H9 (cell line): ENCODE data around the gene TMEM187. TPM values are rescaled to one million over a fixed set of nuclear protein-coding genes. Genes with fewer than 3 reads are reported as not detected.

Experiments
- DNase-seq: peaks from one replicate; pipeline ENCODE4 v3.0.0-alpha.2; 2017
- H2AFZ ChIP-seq: one replicate; pipeline ENCODE4 v1.6.1; 2013; ENCODE audit warnings: mild to moderate bottlenecking, low read length, control low read depth, moderate library complexity
- H2AK5ac ChIP-seq: 2 replicates; pipeline ENCODE4 v1.6.1; 2013; ENCODE audit warnings: low read length, control low read depth, mixed read lengths; ENCODE audit not compliant: insufficient read length
- H2BK120ac ChIP-seq: one replicate; pipeline ENCODE4 v1.6.1; 2013; ENCODE audit warnings: low read depth, mild to moderate bottlenecking, low read length, control low read depth, inconsistent platforms; ENCODE audit not compliant: poor library complexity, severe bottlenecking
- H2BK12ac ChIP-seq: 2 replicates; pipeline ENCODE4 v1.6.1; 2013; ENCODE audit warnings: low read length, control low read depth, mixed read lengths, low read depth; ENCODE audit not compliant: insufficient read length
- H2BK15ac ChIP-seq: 2 replicates; pipeline ENCODE4 v1.6.1; 2013; ENCODE audit warnings: low read depth, low read length, control low read depth
- H2BK20ac ChIP-seq: one replicate; pipeline ENCODE4 v1.6.1; 2013; ENCODE audit warnings: low read depth, mild to moderate bottlenecking, low read length, control low read depth, inconsistent platforms; ENCODE audit not compliant: poor library complexity, severe bottlenecking
- H2BK5ac ChIP-seq: 2 replicates; pipeline ENCODE4 v1.6.1; 2013; ENCODE audit warnings: low read length, control low read depth, mixed read lengths; ENCODE audit not compliant: insufficient read length
- H3K14ac ChIP-seq: 2 replicates; pipeline ENCODE4 v1.6.1; 2013; ENCODE audit warnings: low read length, control low read depth; ENCODE audit not compliant: insufficient read depth
- H3K18ac ChIP-seq: 2 replicates; pipeline ENCODE4 v1.6.1; 2013; ENCODE audit warnings: low read depth, mild to moderate bottlenecking, mixed read lengths, low read length, control low read depth; ENCODE audit not compliant: insufficient read length
- H3K23ac ChIP-seq: 2 replicates; pipeline ENCODE4 v1.6.1; 2013; ENCODE audit warnings: low read length, control low read depth, mixed read lengths, low read depth; ENCODE audit not compliant: insufficient read length
- H3K23me2 ChIP-seq: 2 replicates; pipeline ENCODE4 v1.6.1; 2013; ENCODE audit warnings: low read depth, mild to moderate bottlenecking, mixed read lengths, low read length, control low read depth; ENCODE audit not compliant: insufficient read length, poor library complexity, severe bottlenecking
- H3K27ac ChIP-seq: 2 replicates; pipeline ENCODE4 v1.5.1; 2013; ENCODE audit warnings: low read length, control low read depth, mixed read lengths, low read depth; ENCODE audit not compliant: insufficient read length
- H3K27me3 ChIP-seq: 2 replicates; pipeline ENCODE4 v1.6.1; 2013; ENCODE audit warnings: low read length, control low read depth, inconsistent platforms; ENCODE audit not compliant: insufficient read depth
- H3K4ac ChIP-seq: 2 replicates; pipeline ENCODE4 v1.6.1; 2013; ENCODE audit warnings: low read depth, mild to moderate bottlenecking, control low read depth, inconsistent platforms, low read length, moderate library complexity
- H3K4me1 ChIP-seq: 2 replicates; pipeline ENCODE4 v1.6.1; 2013; ENCODE audit warnings: low read length, control low read depth, inconsistent platforms; ENCODE audit not compliant: insufficient read depth
- H3K4me2 ChIP-seq: 2 replicates; pipeline ENCODE4 v1.6.1; 2013; ENCODE audit warnings: low read length, control low read depth, mixed read lengths; ENCODE audit not compliant: insufficient read length, insufficient read depth
- H3K56ac ChIP-seq: 2 replicates; pipeline ENCODE4 v1.6.1; 2013; ENCODE audit warnings: low read depth, mild to moderate bottlenecking, mixed read lengths, low read length, control low read depth; ENCODE audit not compliant: insufficient read length
- H3K79me1 ChIP-seq: 2 replicates; pipeline ENCODE4 v1.6.1; 2013; ENCODE audit warnings: low read depth, mild to moderate bottlenecking, moderate library complexity, low read length, control low read depth, inconsistent platforms; ENCODE audit not compliant: insufficient read depth, poor library complexity, severe bottlenecking
- H3K79me2 ChIP-seq: 2 replicates; pipeline ENCODE4 v1.6.1; 2013; ENCODE audit warnings: low read length, control low read depth, inconsistent platforms; ENCODE audit not compliant: insufficient read depth
- H3K9ac ChIP-seq: 2 replicates; pipeline ENCODE4 v1.6.1; 2013; ENCODE audit warnings: low read length, control low read depth, mixed read lengths; ENCODE audit not compliant: insufficient read length; ENCODE audit errors: extremely low read depth
- H3K9me3 ChIP-seq: one replicate; pipeline ENCODE4 v1.6.1; 2013; ENCODE audit warnings: low read depth, low read length, inconsistent platforms; ENCODE audit not compliant: control insufficient read depth
- H3T11ph ChIP-seq: one replicate; pipeline ENCODE4 v1.6.1; 2013; ENCODE audit warnings: mild to moderate bottlenecking, low read length, control low read depth, inconsistent platforms
- H4K20me1 ChIP-seq: one replicate; pipeline ENCODE4 v1.6.1; 2013; ENCODE audit not compliant: control insufficient read depth, insufficient read length, insufficient read depth
- H4K5ac ChIP-seq: 2 replicates; pipeline ENCODE4 v1.6.1; 2013; ENCODE audit warnings: low read depth, mild to moderate bottlenecking, mixed read lengths, low read length, control low read depth; ENCODE audit not compliant: insufficient read length
- H4K8ac ChIP-seq: replicated peaks from 2 replicates; pipeline ENCODE4 v1.6.1; 2013; ENCODE audit warnings: low read length, control low read depth, mixed read lengths, low read depth; ENCODE audit not compliant: insufficient read length
- H4K91ac ChIP-seq: 2 replicates; pipeline ENCODE4 v1.6.1; 2013; ENCODE audit warnings: low read depth, mild to moderate bottlenecking, moderate library complexity, mixed read lengths, low read length, control low read depth; ENCODE audit not compliant: insufficient read length
- H3K27ac Mint-ChIP-seq, 3 experiments: 2 replicates in 2 of 3; 3 replicates in 1 of 3; pipeline ENCODE4 v1.8.0; 2020 to 2021; ENCODE audit warnings: mixed read lengths in 3 of 3, mild to moderate bottlenecking in 1 of 3, moderate library complexity in 1 of 3
- H3K27me3 Mint-ChIP-seq: 2 replicates; pipeline ENCODE4 v1.8.0; 2021; ENCODE audit warnings: low read depth, mild to moderate bottlenecking, moderate library complexity, mixed read lengths
- H3K36me3 Mint-ChIP-seq, 3 experiments: 2 replicates in 2 of 3; 3 replicates in 1 of 3; pipeline ENCODE4 v1.8.0; 2020 to 2021; ENCODE audit warnings: low read depth in 3 of 3, mixed read lengths in 3 of 3; ENCODE audit not compliant: insufficient read depth in 1 of 3
- H3K4me1 Mint-ChIP-seq, 2 experiments: 2 replicates each; pipeline ENCODE4 v1.8.0; 2020; ENCODE audit warnings: mixed read lengths in 2 of 2
- H3K4me3 Mint-ChIP-seq, 2 experiments: 2 replicates in 1 of 2; 3 replicates in 1 of 2; pipeline ENCODE4 v1.8.0; 2020 to 2021; ENCODE audit warnings: mild to moderate bottlenecking in 2 of 2, mixed read lengths in 2 of 2, moderate library complexity in 1 of 2
- H3K9me3 Mint-ChIP-seq, 2 experiments: 2 replicates in 1 of 2; 3 replicates in 1 of 2; pipeline ENCODE4 v1.8.0; 2020; ENCODE audit warnings: mild to moderate bottlenecking in 2 of 2, mixed read lengths in 2 of 2, moderate library complexity in 1 of 2
- CTCF ChIP-seq: fragments of 200-600 bp; sonication (generic); conservative IDR thresholded peaks from 3 replicates; pipeline ENCODE4 v1.8.0; 2021; ENCODE audit warnings: antibody characterized with exemption, mild to moderate bottlenecking
- WGBS: extraction: QIAGEN DNeasy Blood & Tissue Kit; methylation state at CpG from one replicate; pipeline ENCODE4 v1.1.7; 2013; ENCODE audit warnings: missing lambda C conversion rate, low lambda C conversion rate, mixed read lengths; ENCODE audit not compliant: insufficient read length; ENCODE audit errors: extremely low coverage; 5-methylcytosine and 5-hydroxymethylcytosine counted together
- total RNA-seq: library from RNA; stranded (reverse); gene quantifications from 2 replicates; pipeline ENCODE4 v1.2.1, GENCODE V29; 2021

Gene TMEM187
- total RNA-seq, 1 experiment from 2014 or later = 2.7 TPM

DNA sequence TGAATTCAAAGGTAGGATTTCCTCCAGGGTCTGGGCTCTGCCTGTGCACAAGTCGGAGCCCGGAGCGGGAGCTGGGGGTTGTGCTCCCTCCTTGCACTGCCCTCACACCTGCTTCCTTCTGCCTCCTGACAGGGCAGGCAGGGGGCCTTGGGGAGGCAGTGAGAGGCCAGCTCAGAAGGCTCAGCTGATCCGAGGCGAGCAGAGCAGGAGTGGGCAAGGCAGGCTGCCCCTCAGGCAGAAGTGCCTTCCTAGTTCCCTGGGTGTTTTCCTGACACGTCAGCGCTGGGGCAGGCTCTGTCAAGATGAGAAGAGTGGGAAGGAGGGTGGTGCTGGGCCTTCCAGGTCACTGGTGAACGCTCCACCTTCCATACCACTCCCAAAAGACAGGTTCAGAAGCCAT lies 52.7 kb downstream of the TMEM187 start:
- no peak overlapping the region for H3K23ac ChIP-seq
- no peak overlapping the region for H2BK12ac ChIP-seq
- H3K79me2 ChIP-seq = no peaks in the 10 kb centered on the region
- H3T11ph ChIP-seq = no peak overlapping the region
- H3K4me2 ChIP-seq = no peak overlapping the region
- no peak overlapping the region for H3K18ac ChIP-seq
- no peak overlapping the region for H2BK20ac ChIP-seq
- H4K91ac ChIP-seq = no peak overlapping the region
- no peak overlapping the region for H2BK5ac ChIP-seq
- H3K4me1 ChIP-seq = no peaks in the 10 kb centered on the region
- TF ChIP-seq CTCF = no peak
- Mint-ChIP-seq H3K27ac (no peak overlapping the region), H3K4me3 (no peak overlapping the region), H3K4me1 (peaks cover 14 to 20% of the 10 kb centered on the region in 2 experiments), H3K36me3 (peaks cover 20 to 35% (median 32%) of the 10 kb centered on the region in 3 experiments), H3K27me3 (no peaks in the 10 kb centered on the region), H3K9me3 (peaks cover 66 to 77% of the 10 kb centered on the region in 2 experiments)
- H4K8ac ChIP-seq = no peak overlapping the region
- H3K9ac ChIP-seq = no peak overlapping the region
- no peak overlapping the region for H4K5ac ChIP-seq
- H3K9me3 ChIP-seq = peaks cover 4% of the 10 kb centered on the region
- peaks cover 3% of the 10 kb centered on the region for H4K20me1 ChIP-seq
- DNase-seq = no peak
- peaks cover 1% of the 10 kb centered on the region for H3K23me2 ChIP-seq
- H3K4ac ChIP-seq = no peak overlapping the region
- H3K56ac ChIP-seq = no peak overlapping the region
- H3K79me1 ChIP-seq = no peaks in the 10 kb centered on the region
- no peak overlapping the region for H3K14ac ChIP-seq
- no peak overlapping the region for H2AFZ ChIP-seq
- H2BK15ac ChIP-seq = no peak overlapping the region
- WGBS = no CpG with 5 or more reads among the region's 8 CpGs
- H2BK120ac ChIP-seq = no peak overlapping the region
- H3K27me3 ChIP-seq = no peaks in the 10 kb centered on the region
- no peak overlapping the region for H2AK5ac ChIP-seq
- H3K27ac ChIP-seq = no peak overlapping the region
